ENCODE data around the gene TPP1. TPM values are rescaled to one million over a fixed set of nuclear protein-coding genes. Genes with fewer than 3 reads are reported as not detected.

Gene TPP1
- total and polyA plus RNA-seq, 2 of the 13 experiments (the other 11 are each of a cell fraction or from before 2014, with no cell fraction given) = 13.9 to 74.6 TPM

- Histone ChIP-seq H4K20me1 (ENCODE audit: insufficient read depth, low read length) (no peaks in the 10 kb centered on the region; the same call in 1 of the 2 replicates), H3K9ac (ENCODE audit: insufficient read depth, low read depth, low read length) (no peak overlapping the region), H3K27me3 (ENCODE audit: control insufficient read depth in 1 of 2, insufficient read depth in 2 of 2, low read length in 2 of 2) (peaks cover 15 to 88% of the 10 kb centered on the region in 2 experiments), H3K27ac (ENCODE audit: extremely low read length, insufficient read depth, low read length) (no peak overlapping the region), H3K4me2 (ENCODE audit: low read depth, low read length) (no peak overlapping the region), H3K36me3 (replicated peaks in 1 of 2; ENCODE audit: control insufficient read depth in 1 of 2, insufficient read depth in 2 of 2, low read length in 2 of 2) (no peaks in the 10 kb centered on the region), H3K4me1 (ENCODE audit: insufficient read depth, low read length) (peaks cover 12% of the 10 kb centered on the region), H3K4me3 (replicated peaks in 1 of 3; ENCODE audit: insufficient read depth in 1 of 3, low read depth in 2 of 3, low read length in 3 of 3) (no peak overlapping the region), H3K9me3 (ENCODE audit: low read length) (no peaks in the 10 kb centered on the region), H3K79me2 (ENCODE audit: insufficient read depth, low read length) (no peaks in the 10 kb centered on the region), H2AFZ (ENCODE audit: low read length) (no peak overlapping the region)
- FAIRE-seq = no peak
- intact Hi-C loops (cut with micrococcal nuclease; ENCODE audit: unreplicated experiment) = no loop called here
- no peak for TF ChIP-seq NR2F6 (IDR thresholded peaks at IDR 0.05)
- no peak for TF ChIP-seq NR2F6 (CRISPR knock-in tag; IDR thresholded peaks at IDR 0.05)
- TF ChIP-seq POLR2G (IDR thresholded peaks at IDR 0.05; ENCODE audit: low read depth, low read length) = no peak
- TF ChIP-seq SYNCRIP (IDR thresholded peaks at IDR 0.05; ENCODE audit: insufficient read depth, low read depth, low read length) = no peak
- TF ChIP-seq THAP9 (CRISPR knock-in tag; IDR thresholded peaks at IDR 0.05; ENCODE audit: borderline replicate concordance) = no peak
- TF ChIP-seq ZNF589 (CRISPR knock-in tag; conservative IDR thresholded peaks at IDR 0.05) = no peak
- no peak for TF ChIP-seq MYNN (CRISPR knock-in tag; IDR thresholded peaks at IDR 0.05; ENCODE audit: low read depth)
- TF ChIP-seq GABPA (IDR thresholded peaks at IDR 0.05; ENCODE audit: low read depth, low read length) = no peak
- TF ChIP-seq GABPA (CRISPR knock-in tag; IDR thresholded peaks at IDR 0.05; ENCODE audit: low read depth) = no peak
- no peak for TF ChIP-seq TGIF2 (CRISPR knock-in tag; IDR thresholded peaks at IDR 0.05)
- no peak for TF ChIP-seq HHEX (CRISPR knock-in tag; IDR thresholded peaks at IDR 0.05)
- no peak for TF ChIP-seq ZNF766 (CRISPR knock-in tag; IDR thresholded peaks at IDR 0.05; ENCODE audit: borderline replicate concordance)
- TF ChIP-seq NFKBIZ (CRISPR knock-in tag; IDR thresholded peaks at IDR 0.05) = no peak
- no peak for TF ChIP-seq HES4 (CRISPR knock-in tag; IDR thresholded peaks at IDR 0.05; ENCODE audit: borderline replicate concordance)
- in situ Hi-C loops (cut with HindIII; ENCODE audit: extremely low pct_ligation_motif_present, low pct_unique_long_range_greater_than_20kb) = no loop called here
- ChIA-PET CTCF (ENCODE audit: low intra/inter-chr PET ratio, low total read pairs) (no interaction called here), POLR2A (no interaction called here)
- 20% methylated on average over 2 of the region's 2 CpGs for WGBS (ENCODE audit: low lambda C conversion rate)
- no TSS peak for BruUV-seq (replicated peaks)
- ATAC-seq = no peak
- DNase-seq (ENCODE audit: low spot score) = no peak
Observed at GRCh38 chr11:6653656-6654055, 34.4 kb upstream of the TPP1 start.

All from HepG2 (cell line).